GM12872 (cell line): ENCODE measurements around the gene RNF207.

Source experiments
- CTCF ChIP-seq: IDR thresholded peaks from 3 replicates; pipeline ENCODE4 v1.5.1; 2011; ENCODE audit warnings: low read depth, mild to moderate bottlenecking, low read length, moderate library complexity; ENCODE audit not compliant: insufficient read depth

Gene RNF207

GRCh38 chr1:6218375-6219164 is 12.7 kb downstream of the RNF207 start:
- TF ChIP-seq CTCF: no peak

GRCh38 chr1:6220236-6220635 is 14.3 kb downstream of the RNF207 start:
- no peak for TF ChIP-seq CTCF

- TF ChIP-seq CTCF: no peak
Observed at GRCh38 chr1:6221210-6221784, 15.4 kb downstream of the RNF207 start.

- no peak for TF ChIP-seq CTCF
Observed at GRCh38 chr1:6222636-6223035, 16.7 kb downstream of the RNF207 start.

GRCh38 chr1:6223617-6224016 is 17.7 kb downstream of the RNF207 start:
- no peak for TF ChIP-seq CTCF

- TF ChIP-seq CTCF: no peak
Observed at GRCh38 chr1:6224718-6225117, 18.8 kb downstream of the RNF207 start.

GRCh38 chr1:6225651-6226050 is 19.7 kb downstream of the RNF207 start:
- TF ChIP-seq CTCF: no peak
